HepG2 (cell line): ENCODE data around the gene KIFC1.

Source experiments
- BRD4 ChIP-seq: sonication (generic); formaldehyde crosslinking; IDR thresholded peaks from 2 replicates; pipeline ENCODE4 v1.4.0; 2020; ENCODE audit warnings: missing genetic modification reagents
- CEBPB ChIP-seq: IDR thresholded peaks from 2 replicates; pipeline ENCODE4 v1.6.1; 2011; ENCODE audit warnings: low read depth, low read length, improper control_type of control experiment, borderline replicate concordance
- GRHL1 ChIP-seq: sonication (generic); formaldehyde crosslinking; conservative IDR thresholded peaks from 2 replicates; pipeline ENCODE4 v1.8.0; 2022; ENCODE audit warnings: missing genetic modification reagents
- KDM1A ChIP-seq: IDR thresholded peaks from 2 replicates; pipeline ENCODE4 v1.6.1; 2016; ENCODE audit warnings: missing compliant biosample characterization
- MED8 ChIP-seq: sonication (generic); formaldehyde crosslinking; IDR thresholded peaks from 2 replicates; pipeline ENCODE4 v1.8.1; 2023; ENCODE audit warnings: mild to moderate bottlenecking, missing genetic modification reagents; ENCODE audit not compliant: insufficient replicate concordance
- NFRKB ChIP-seq: fragments of 450-650 bp; IDR thresholded peaks from 2 replicates; pipeline ENCODE4 v1.6.1; 2017
- ZBTB20 ChIP-seq: sonication (generic); formaldehyde crosslinking; IDR thresholded peaks from 2 replicates; pipeline ENCODE4 v1.8.1; 2023; ENCODE audit warnings: missing genetic modification reagents, low read depth, mild to moderate bottlenecking, borderline replicate concordance
- ZNF143 ChIP-seq: sonication (generic); formaldehyde crosslinking; IDR thresholded peaks from 2 replicates; pipeline ENCODE4 v1.4.0; 2020; ENCODE audit warnings: missing genetic modification reagents
- ZNF431 ChIP-seq: sonication (generic); formaldehyde crosslinking; IDR thresholded peaks from 2 replicates; pipeline ENCODE4 v1.9.0; 2022; ENCODE audit warnings: missing genetic modification reagents, low read depth, mild to moderate bottlenecking, borderline replicate concordance
- TF ChIP-seq, protein P1 (sequence below): sonication (generic); formaldehyde crosslinking; IDR thresholded peaks from 2 replicates; pipeline ENCODE4 v1.4.0; 2020; ENCODE audit warnings: missing genetic modification reagents
- TF ChIP-seq, protein P2 (sequence below): sonication (generic); formaldehyde crosslinking; IDR thresholded peaks from 2 replicates; pipeline ENCODE4 v1.4.0; 2020; ENCODE audit warnings: missing genetic modification reagents

DNA sequence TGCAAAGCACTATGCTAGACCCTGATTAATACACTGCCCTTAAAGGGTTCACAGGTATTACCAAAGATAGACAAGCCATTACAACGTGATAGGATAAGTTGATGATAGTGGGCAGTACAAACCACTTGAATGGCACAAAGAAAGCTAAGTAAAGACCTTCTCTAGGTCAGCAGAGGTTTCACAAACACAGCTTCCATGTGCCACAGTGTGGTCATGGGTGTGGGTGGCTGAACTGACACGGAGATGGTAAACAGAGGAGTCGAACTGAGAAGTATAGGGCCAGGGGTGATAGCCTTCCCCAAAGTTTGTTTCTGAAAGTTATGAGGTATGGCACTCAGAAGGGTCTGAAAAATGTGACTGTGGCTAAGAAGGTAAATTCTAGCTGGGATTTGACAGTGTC, 67.1 kb downstream of the KIFC1 start:
- TF ChIP-seq MED8 (CRISPR knock-in tag) (no peak), ZNF431 (CRISPR knock-in tag) (no peak), GRHL1 (CRISPR knock-in tag) (no peak), CEBPB (no peak), NFRKB (no peak), ZNF143 (CRISPR knock-in tag) (no peak), BRD4 (CRISPR knock-in tag) (no peak), KDM1A (CRISPR knock-in tag) (no peak), ZBTB20 (CRISPR knock-in tag) (no peak)
- TF ChIP-seq, protein P1, sequence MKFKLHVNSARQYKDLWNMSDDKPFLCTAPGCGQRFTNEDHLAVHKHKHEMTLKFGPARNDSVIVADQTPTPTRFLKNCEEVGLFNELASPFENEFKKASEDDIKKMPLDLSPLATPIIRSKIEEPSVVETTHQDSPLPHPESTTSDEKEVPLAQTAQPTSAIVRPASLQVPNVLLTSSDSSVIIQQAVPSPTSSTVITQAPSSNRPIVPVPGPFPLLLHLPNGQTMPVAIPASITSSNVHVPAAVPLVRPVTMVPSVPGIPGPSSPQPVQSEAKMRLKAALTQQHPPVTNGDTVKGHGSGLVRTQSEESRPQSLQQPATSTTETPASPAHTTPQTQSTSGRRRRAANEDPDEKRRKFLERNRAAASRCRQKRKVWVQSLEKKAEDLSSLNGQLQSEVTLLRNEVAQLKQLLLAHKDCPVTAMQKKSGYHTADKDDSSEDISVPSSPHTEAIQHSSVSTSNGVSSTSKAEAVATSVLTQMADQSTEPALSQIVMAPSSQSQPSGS (CRISPR knock-in tag), result no peak
- TF ChIP-seq, protein P2, sequence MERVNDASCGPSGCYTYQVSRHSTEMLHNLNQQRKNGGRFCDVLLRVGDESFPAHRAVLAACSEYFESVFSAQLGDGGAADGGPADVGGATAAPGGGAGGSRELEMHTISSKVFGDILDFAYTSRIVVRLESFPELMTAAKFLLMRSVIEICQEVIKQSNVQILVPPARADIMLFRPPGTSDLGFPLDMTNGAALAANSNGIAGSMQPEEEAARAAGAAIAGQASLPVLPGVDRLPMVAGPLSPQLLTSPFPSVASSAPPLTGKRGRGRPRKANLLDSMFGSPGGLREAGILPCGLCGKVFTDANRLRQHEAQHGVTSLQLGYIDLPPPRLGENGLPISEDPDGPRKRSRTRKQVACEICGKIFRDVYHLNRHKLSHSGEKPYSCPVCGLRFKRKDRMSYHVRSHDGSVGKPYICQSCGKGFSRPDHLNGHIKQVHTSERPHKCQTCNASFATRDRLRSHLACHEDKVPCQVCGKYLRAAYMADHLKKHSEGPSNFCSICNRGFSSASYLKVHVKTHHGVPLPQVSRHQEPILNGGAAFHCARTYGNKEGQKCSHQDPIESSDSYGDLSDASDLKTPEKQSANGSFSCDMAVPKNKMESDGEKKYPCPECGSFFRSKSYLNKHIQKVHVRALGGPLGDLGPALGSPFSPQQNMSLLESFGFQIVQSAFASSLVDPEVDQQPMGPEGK (CRISPR knock-in tag), result no peak
